Anterior cingulate cortex (tissue), 58 donors: Measurements from ENCODE around the gene TMEM220.

Experiments
- DNase-seq, 58 donors: peaks; one replicate each; lab custom pipeline; 2025; lab: John Stamatoyannopoulos, UW

TMEM220 gene

GRCh38 chr17:10729334-10730193, at the start of gene TMEM220:
TSS of gene TMEM220 (minus strand) at chr17:10730023. CDS start at chr17:10729851, 172 bp downstream.
- peak in 53 of 58 donors; percentile 16 to 82 (median 53) for DNase-seq

- no peak for DNase-seq
Observed at GRCh38 chr17:10779609-10780008, 49.8 kb upstream of the TMEM220 start.

GRCh38 chr17:10777890-10778289, 48.1 kb upstream of the TMEM220 start:
- no peak for DNase-seq

- no peak for DNase-seq
Observed at GRCh38 chr17:10777131-10777807, 47.4 kb upstream of the TMEM220 start.

GRCh38 chr17:10776381-10776780, 46.6 kb upstream of the TMEM220 start:
- no peak for DNase-seq

- DNase-seq = no peak
Observed at GRCh38 chr17:10775740-10776356, 46.0 kb upstream of the TMEM220 start.

- no peak for DNase-seq
Observed at GRCh38 chr17:10775058-10775457, 45.2 kb upstream of the TMEM220 start.

- no peak for DNase-seq
Observed at GRCh38 chr17:10773391-10773790, 43.6 kb upstream of the TMEM220 start.

GRCh38 chr17:10772425-10773380, 42.9 kb upstream of the TMEM220 start:
- DNase-seq = peak in 5 of 58 donors; percentile 2 to 16 (median 4)

GRCh38 chr17:10771148-10771547, 41.3 kb upstream of the TMEM220 start:
- DNase-seq = no peak

- DNase-seq = no peak
Observed at GRCh38 chr17:10769840-10770239, 40.0 kb upstream of the TMEM220 start.

- peak in 22 of 58 donors; percentile 6 to 70 (median 22) for DNase-seq
Observed at GRCh38 chr17:10768750-10769251, 39.0 kb upstream of the TMEM220 start.

GRCh38 chr17:10767232-10767631, 37.4 kb upstream of the TMEM220 start:
- DNase-seq = no peak

GRCh38 chr17:10762037-10762436, 32.2 kb upstream of the TMEM220 start:
- no peak for DNase-seq

GRCh38 chr17:10761281-10761680, 31.5 kb upstream of the TMEM220 start:
- DNase-seq = no peak

GRCh38 chr17:10758062-10758461, 28.2 kb upstream of the TMEM220 start:
- DNase-seq = no peak

GRCh38 chr17:10757647-10758046, 27.8 kb upstream of the TMEM220 start:
- no peak for DNase-seq

- no peak for DNase-seq
Observed at GRCh38 chr17:10757067-10757466, 27.2 kb upstream of the TMEM220 start.

- no peak for DNase-seq
Observed at GRCh38 chr17:10756619-10757018, 26.8 kb upstream of the TMEM220 start.

- no peak for DNase-seq
Observed at GRCh38 chr17:10756185-10756584, 26.4 kb upstream of the TMEM220 start.
